Neural progenitor cell (in vitro differentiated cells): ENCODE results near the gene GDF15.

ENCODE experiments used
- CTCF ChIP-seq: fragments of 200-600 bp; sonication (generic); IDR thresholded peaks from 2 replicates; pipeline ENCODE4 v1.5.1; 2017; ENCODE audit warnings: antibody characterized with exemption, mild to moderate bottlenecking
- EZH2 ChIP-seq: fragments of 200-600 bp; sonication (generic); IDR thresholded peaks from 2 replicates; pipeline ENCODE4 v1.6.1; 2017; ENCODE audit warnings: antibody characterized with exemption, mild to moderate bottlenecking, moderate library complexity
- EZH2phosphoT487 ChIP-seq: fragments of 200-600 bp; sonication (generic); IDR thresholded peaks from 2 replicates; pipeline ENCODE4 v1.6.1; 2017; ENCODE audit warnings: antibody characterized with exemption

GRCh38 chr19:18340990-18341868, 44.7 kb upstream of the GDF15 start:
- TF ChIP-seq CTCF = no peak
- TF ChIP-seq EZH2phosphoT487 = no peak
- no peak for TF ChIP-seq EZH2
